HG03558 (cell line): Measurements from ENCODE around the gene CACNA1C.

Source experiments
- ATAC-seq: cut with Tn5 transposase; IDR thresholded peaks from one replicate; pipeline ENCODE4 v1.9.1; 2021; ENCODE audit warnings: moderate number of reproducible peaks; ENCODE audit not compliant: unreplicated experiment; ENCODE audit errors: extremely low read depth

The CACNA1C gene

GRCh38 chr12:2544230-2544629 is 491.4 kb downstream of the CACNA1C start:
- ATAC-seq = no peak

DNA sequence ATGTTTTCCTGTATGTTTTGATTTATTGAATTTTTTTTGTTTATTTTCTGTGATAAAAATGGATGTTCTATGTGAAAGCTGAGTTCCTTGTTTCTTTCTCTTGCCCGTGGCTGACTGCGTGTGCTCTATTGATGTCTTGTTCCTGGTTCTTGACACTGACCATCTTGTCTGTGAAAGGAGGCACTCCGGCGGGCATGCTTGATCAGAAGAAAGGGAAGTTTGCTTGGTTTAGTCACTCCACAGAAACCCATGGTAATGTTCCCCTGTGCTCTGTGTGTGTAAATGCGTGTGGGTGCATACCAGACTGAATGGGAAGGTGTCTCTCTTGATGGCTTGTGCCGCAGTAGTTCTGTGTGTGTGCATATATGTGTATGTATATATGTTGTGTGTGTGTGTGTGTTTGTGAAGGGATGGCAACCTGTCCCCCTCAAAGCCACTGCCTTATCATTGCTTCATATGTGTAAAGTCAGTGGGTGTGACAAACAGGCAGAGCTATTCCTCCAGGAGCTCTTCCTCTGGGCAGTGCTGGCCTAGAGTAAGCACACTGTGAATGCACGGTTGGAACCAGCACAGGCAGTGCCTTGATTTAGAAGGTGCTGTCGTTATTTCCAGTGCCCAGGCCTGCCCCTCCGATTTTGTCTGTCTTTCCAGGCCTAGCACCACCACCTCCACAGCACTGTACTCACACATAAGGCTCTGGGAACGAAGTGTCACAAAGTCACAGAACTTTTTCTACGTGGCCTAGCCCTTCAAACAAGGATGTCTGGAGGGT is 494.7 kb downstream of the CACNA1C start:
- ATAC-seq = no peak

DNA sequence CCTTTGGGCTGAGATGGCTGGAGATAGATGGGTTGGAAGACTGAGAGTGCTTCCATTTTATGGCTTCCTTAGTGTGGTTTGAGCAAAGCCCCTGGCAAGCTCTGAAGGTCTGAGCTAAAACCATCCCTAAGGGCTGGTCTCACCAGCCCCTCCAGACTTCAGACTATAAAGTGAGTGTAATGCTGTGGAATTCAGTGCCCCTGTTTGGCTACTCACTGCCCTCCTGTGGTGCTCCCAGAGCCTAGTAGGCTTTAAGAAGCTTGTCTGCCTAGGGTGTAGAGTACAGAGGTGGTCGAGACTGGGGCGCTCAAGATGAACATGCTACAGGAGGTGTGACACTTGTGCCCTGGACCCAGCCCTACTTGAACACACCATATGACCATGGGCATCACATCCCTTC is 495.3 kb downstream of the CACNA1C start:
- no peak for ATAC-seq

DNA sequence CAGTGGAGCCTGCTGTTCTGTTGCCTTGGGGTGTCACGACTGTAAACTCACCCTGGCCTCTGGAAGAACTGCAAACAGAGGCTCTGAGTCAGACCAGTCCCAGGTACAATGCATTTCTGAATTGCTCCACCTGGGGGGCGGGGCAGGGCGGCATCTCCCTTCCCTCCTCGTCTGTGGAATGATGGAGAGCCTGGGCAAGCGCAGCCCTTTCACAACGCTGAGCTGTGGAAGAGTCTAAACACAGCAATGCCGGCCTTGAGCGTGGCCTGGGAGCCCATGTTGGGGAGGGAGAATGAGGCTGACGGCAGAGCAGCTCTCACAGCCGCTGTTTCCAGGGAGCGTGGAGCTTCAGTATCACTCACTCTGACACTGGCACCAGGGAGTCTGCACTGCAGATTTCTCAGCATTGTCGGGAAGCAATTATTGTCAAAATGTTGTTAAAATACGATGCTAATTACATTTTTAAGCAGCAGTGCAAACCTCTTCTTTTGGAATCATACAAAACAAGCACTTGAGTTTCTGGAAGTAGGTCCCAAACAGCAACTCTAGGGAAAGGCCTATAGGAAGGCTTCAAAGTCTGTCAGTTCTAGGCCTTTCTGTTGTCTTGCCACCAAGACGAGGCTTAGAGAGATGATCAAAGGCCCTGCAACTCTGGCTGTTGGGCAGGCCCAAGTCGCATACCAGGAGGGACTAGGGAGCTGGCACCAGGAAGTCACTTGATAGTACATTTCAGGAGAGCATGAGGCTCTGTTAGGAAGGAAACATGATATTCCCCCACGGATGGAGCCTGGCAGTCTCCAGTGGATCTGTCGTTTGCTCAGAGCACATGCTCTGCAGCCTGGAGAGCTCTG is 498.0 kb downstream of the CACNA1C start:
- no peak for ATAC-seq

- ATAC-seq = no peak
These were observed 498.7 kb downstream of the CACNA1C start for GRCh38 chr12:2551412-2551900.

- ATAC-seq = no peak
These were observed 499.4 kb downstream of the CACNA1C start for GRCh38 chr12:2552000-2552756.

DNA sequence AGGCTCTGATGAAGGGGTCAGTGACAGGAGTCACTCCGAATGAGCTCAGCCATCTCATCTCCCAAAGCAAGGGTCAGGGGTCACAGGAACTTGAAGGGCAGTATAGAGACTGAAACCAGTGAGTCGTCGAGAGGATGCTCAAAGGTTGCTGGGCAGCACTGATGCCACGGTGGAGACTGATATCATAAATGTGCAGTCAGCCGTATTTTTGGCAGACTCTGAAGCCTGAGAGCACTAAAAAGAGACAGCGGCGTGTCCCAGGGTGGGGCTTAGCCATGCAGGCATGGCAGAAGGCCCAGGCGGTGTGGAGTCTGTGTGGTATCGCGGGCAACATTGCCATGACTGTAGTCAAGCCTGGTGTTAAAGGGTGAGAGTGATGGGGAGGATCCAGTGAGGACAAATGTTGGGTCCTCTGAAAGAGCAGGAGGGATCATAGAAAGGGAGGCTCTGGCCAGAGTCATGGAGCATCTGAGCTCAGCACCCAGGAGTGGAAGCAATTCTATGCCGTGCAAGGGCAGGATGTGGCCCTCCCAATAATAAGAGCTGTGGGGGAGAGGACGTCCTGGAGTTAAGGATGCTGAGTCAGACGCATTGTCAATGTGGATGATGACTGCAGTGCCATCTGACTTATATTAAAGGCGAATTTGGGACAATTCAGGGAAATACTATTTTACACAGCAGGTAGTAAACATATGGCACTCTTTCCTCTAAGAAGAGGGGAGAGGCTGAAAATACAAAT is 500.8 kb downstream of the CACNA1C start:
- ATAC-seq = no peak

DNA sequence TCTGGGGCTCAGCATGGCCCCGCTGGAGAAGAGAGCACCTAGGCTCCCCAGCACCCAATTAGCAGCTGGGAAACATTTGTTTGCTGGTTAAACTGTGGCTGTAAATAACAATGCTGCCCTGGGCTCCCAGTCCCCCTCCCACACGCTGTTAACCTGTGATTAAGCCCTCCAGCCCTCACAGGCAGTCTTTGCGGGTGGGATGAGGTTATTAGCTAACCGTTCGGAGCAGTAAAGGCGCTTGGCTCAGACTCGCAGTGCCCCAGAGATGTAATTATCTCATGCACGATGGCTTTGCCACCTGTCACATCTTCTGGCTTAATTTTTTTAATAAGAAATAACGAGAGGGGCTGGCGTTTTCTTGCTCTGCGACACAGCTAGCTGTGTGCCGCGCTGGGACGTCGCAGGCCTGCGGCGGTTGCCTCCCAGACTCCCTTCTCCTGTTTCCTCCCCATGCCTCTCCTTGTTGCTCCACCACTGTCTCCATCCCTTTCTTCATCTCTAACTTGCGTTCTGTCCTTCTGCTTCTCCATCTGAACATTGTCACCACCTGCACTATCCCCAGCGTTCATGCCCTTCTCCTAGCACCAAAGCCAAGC is 502.8 kb downstream of the CACNA1C start:
- no peak for ATAC-seq

DNA sequence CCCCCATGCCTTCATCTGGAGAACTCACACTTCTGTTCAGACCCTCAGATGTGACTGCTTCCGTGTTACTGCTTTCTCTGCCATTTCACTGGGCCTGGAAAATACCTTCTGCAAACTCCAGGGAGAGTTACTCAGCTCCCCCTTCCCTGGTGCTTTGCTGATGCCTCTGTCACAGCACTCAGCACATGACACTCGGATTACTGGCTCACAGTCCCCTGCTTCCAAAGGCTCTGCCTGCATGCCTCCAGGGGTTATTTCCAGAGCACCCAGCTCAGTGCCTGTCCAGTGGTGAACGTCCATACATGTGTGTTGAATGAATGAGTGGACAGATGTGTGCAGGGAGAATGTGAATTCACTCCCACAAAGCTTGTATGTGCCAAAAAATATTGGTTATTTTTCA is 504.8 kb downstream of the CACNA1C start:
- ATAC-seq = no peak

DNA sequence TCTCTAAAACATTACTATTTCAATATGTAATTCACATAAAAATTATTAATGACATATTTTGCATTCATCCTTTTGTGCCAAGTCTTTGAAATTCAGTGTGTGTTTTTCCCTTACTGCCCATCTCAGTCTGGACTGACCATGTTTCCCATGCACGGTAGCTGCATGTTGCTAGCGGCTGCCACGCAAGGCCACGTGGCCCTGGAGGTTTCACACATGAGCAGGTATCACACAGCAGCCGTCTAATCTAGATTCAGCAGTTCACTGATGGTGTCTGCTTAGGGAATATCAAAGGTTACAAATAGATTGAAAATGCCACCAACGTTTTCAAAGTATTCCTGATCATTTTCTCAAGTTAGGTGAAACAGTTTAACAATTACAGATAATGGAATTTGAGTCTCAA is 507.1 kb downstream of the CACNA1C start:
- no peak for ATAC-seq

- ATAC-seq = no peak
These were observed 507.6 kb downstream of the CACNA1C start for GRCh38 chr12:2560356-2560755.

GRCh38 chr12:2561367-2561766 is 508.6 kb downstream of the CACNA1C start:
- ATAC-seq = no peak

DNA sequence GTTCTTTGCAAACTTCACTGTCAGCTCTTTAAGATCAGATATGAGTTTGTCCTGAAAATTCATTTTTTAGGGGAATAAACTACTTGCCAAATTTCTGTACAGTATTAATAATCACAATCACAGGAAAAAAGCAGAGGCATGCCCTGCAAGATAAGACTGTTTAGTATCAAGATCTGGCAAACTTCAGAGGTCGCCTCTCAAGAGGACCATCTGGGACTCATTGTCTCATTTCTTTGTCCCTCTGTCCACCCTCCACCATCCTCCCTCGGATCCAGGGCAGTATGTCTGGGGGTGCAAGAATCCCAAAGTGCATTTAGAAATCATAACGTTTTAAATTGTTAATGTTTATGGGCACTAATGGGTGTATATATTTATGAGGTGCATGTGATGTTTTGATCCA is 509.6 kb downstream of the CACNA1C start:
- no peak for ATAC-seq

- ATAC-seq = no peak
These were observed 510.9 kb downstream of the CACNA1C start for GRCh38 chr12:2563709-2564108.

DNA sequence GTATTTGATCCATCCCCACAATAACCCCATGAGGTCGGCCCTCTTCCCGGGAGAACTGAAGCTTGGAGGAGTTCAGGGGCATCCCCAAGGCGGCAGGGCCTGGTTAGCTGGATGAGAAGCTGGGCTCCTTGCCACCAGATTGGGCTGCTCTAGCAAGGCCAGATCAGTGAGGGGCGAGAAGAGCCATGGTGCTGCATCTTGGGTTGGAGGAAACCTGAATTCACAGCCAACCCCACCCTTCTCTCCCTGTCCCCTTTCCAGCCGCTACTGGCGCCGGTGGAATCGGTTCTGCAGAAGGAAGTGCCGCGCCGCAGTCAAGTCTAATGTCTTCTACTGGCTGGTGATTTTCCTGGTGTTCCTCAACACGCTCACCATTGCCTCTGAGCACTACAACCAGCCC is 513.4 kb downstream of the CACNA1C start:
- ATAC-seq = no peak

DNA sequence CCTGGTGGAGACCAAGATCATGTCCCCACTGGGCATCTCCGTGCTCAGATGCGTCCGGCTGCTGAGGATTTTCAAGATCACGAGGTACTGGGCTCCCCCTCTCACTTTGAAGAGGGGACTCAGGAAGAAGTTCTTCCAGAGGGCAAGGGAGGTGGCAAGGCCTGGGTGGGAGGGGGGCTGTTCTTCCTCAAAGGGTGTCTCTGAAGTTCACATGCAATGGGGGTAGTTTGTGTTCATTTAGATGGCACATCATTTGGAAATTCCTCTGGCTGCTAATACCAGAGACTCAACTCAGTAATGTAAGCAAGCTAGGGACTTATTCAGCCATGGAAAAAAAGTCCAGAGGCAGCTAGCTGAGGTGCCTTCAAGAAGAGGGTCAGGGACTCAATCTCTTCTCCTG is 514.9 kb downstream of the CACNA1C start:
- no peak for ATAC-seq

GRCh38 chr12:2570562-2570961 is 517.8 kb downstream of the CACNA1C start:
- ATAC-seq = no peak

DNA sequence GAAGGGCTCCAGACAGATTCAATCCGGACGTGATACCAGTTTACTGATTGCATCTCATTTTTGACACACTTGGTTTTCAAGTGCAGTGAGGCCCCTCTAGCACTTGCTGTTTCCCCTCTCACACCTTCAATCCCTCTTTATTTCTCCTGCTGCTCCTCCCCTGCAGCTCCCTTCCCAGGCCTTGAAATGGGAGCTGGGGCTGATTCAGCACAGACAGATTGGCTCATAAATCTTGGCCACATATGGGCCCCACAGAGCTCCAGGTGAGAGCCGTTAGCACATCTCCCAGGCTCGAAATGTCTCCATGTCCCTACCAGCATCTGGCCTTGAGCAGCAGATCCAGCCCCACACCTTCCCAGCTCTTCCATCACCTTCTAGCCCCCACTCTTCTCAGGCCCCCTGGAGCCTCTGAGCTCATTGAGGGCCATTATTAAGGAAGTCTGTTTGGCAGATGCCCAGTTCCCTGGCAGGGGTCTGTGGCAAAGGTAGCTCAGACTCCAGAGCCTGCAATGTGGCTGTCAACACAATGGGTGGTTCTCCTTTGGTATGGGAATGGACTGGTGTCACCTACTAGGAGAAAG is 521.7 kb downstream of the CACNA1C start:
- ATAC-seq = no peak

GRCh38 chr12:2575245-2575644 is 522.5 kb downstream of the CACNA1C start:
- no peak for ATAC-seq
